Mammary epithelial cell (primary cell): ENCODE results near the gene RASEF.

Source experiments
- EZH2 ChIP-seq: IDR thresholded peaks from 2 replicates; pipeline ENCODE4 v1.6.1; 2012; ENCODE audit warnings: low read length, inconsistent platforms, borderline replicate concordance
- TF ChIP-seq, protein P1 (sequence below), 2 donors: IDR thresholded peaks in 1 of 2; conservative IDR thresholded peaks in 1 of 2; 2 replicates each; pipeline ENCODE4 v1.5.1; 2011 to 2012; ENCODE audit warnings: inconsistent platforms in 2 of 2, low read length in 2 of 2, mild to moderate bottlenecking in 2 of 2, control low read depth in 1 of 2, low read depth in 1 of 2; ENCODE audit not compliant: insufficient read depth in 1 of 2; ENCODE audit errors: extremely low read depth in 1 of 2

- TF ChIP-seq, protein P1, sequence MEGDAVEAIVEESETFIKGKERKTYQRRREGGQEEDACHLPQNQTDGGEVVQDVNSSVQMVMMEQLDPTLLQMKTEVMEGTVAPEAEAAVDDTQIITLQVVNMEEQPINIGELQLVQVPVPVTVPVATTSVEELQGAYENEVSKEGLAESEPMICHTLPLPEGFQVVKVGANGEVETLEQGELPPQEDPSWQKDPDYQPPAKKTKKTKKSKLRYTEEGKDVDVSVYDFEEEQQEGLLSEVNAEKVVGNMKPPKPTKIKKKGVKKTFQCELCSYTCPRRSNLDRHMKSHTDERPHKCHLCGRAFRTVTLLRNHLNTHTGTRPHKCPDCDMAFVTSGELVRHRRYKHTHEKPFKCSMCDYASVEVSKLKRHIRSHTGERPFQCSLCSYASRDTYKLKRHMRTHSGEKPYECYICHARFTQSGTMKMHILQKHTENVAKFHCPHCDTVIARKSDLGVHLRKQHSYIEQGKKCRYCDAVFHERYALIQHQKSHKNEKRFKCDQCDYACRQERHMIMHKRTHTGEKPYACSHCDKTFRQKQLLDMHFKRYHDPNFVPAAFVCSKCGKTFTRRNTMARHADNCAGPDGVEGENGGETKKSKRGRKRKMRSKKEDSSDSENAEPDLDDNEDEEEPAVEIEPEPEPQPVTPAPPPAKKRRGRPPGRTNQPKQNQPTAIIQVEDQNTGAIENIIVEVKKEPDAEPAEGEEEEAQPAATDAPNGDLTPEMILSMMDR (conservative IDR thresholded peaks at IDR 0.05 in 1 of 2, IDR thresholded peaks at IDR 0.05 in 1 of 2; ENCODE audit: extremely low read depth in 1 of 2, insufficient read depth in 1 of 2, low read depth in 1 of 2, low read length in 2 of 2), result no peak
- no peak for TF ChIP-seq EZH2
Measured at GRCh38 chr9:82996941-82997340, 66.0 kb downstream of the RASEF start.
